Skeletal muscle tissue (tissue), 4 donors: ENCODE results near the gene MAML3. TPM values are rescaled to one million over a fixed set of nuclear protein-coding genes. Genes with fewer than 3 reads are reported as not detected.
A peak's percentile ranks its signal among the peaks of the same experiment; 100 is the strongest.

Source experiments
- H3K27ac ChIP-seq: one replicate; pipeline ENCODE4 v1.7.0; 2013; ENCODE audit warnings: mild to moderate bottlenecking, low read depth, low read length, inconsistent platforms
- H3K27me3 ChIP-seq, 3 donors: one replicate each; pipeline ENCODE4 v1.7.0; 2013; ENCODE audit warnings: low read length in 3 of 3; ENCODE audit not compliant: control insufficient read depth in 3 of 3, insufficient read depth in 3 of 3
- H3K36me3 ChIP-seq, 3 donors: one replicate each; pipeline ENCODE4 v1.7.0; 2013; ENCODE audit warnings: low read length in 3 of 3; ENCODE audit not compliant: control insufficient read depth in 3 of 3, insufficient read depth in 3 of 3
- H3K4me1 ChIP-seq, 3 donors: one replicate each; pipeline ENCODE4 v1.7.0; 2013; ENCODE audit warnings: low read length in 3 of 3, mild to moderate bottlenecking in 3 of 3; ENCODE audit not compliant: control insufficient read depth in 3 of 3, insufficient read depth in 3 of 3
- H3K4me3 ChIP-seq, 3 donors: one replicate each; pipeline ENCODE4 v1.7.0; 2013; ENCODE audit warnings: low read length in 3 of 3
- H3K9ac ChIP-seq, 3 donors: one replicate each; pipeline ENCODE4 v1.7.0; 2013; ENCODE audit warnings: low read length in 3 of 3, mild to moderate bottlenecking in 3 of 3, moderate library complexity in 2 of 3, low read depth in 1 of 3
- H3K9me3 ChIP-seq, 3 donors: one replicate each; pipeline ENCODE4 v1.7.0; 2013; ENCODE audit warnings: low read length in 3 of 3; ENCODE audit not compliant: control insufficient read depth in 3 of 3
- total RNA-seq: library from RNA; depleted of rRNA; stranded (reverse); fragments of >200 nt; gene quantifications from one replicate; pipeline ENCODE4 v1.2.3, GENCODE V29; 2014
- donor health status: Osteomylitis.

The MAML3 gene
- total RNA-seq, 1 donor from 2014 or later = 3.1 TPM

GRCh38 chr4:140020457-140021361 is 133.3 kb downstream of the MAML3 start:
- H3K27me3 ChIP-seq = no peaks in the 10 kb centered on the region
- no peak overlapping the region for H3K27ac ChIP-seq
- H3K9me3 ChIP-seq = no peaks in the 10 kb centered on the region
- H3K4me3 ChIP-seq = no peak overlapping the region
- no peaks in the 10 kb centered on the region for H3K36me3 ChIP-seq
- H3K4me1 ChIP-seq = peaks cover 0 to 16% (median 9%) of the 10 kb centered on the region in 3 donors
- H3K9ac ChIP-seq = no peak overlapping the region

GRCh38 chr4:140019619-140020347 is 134.2 kb downstream of the MAML3 start:
- H3K36me3 ChIP-seq = no peaks in the 10 kb centered on the region
- no peak overlapping the region for H3K9ac ChIP-seq
- no peak overlapping the region for H3K4me3 ChIP-seq
- no peaks in the 10 kb centered on the region for H3K9me3 ChIP-seq
- peaks cover 0 to 16% (median 9%) of the 10 kb centered on the region in 3 donors for H3K4me1 ChIP-seq
- H3K27ac ChIP-seq = peak overlapping the region; percentile 33
- no peaks in the 10 kb centered on the region for H3K27me3 ChIP-seq

- Histone ChIP-seq H3K4me1 (peaks cover 0 to 16% (median 9%) of the 10 kb centered on the region in 3 donors), H3K4me3 (no peak overlapping the region), H3K27me3 (no peaks in the 10 kb centered on the region), H3K36me3 (no peaks in the 10 kb centered on the region), H3K9ac (no peak overlapping the region), H3K9me3 (no peaks in the 10 kb centered on the region), H3K27ac (peak overlapping the region; percentile 33)
Measured at GRCh38 chr4:140018931-140019618, 134.9 kb downstream of the MAML3 start.

GRCh38 chr4:140014284-140014683 is 139.7 kb downstream of the MAML3 start:
- Histone ChIP-seq H3K27ac (no peak overlapping the region), H3K4me3 (no peak overlapping the region), H3K4me1 (peaks cover 0 to 11% (median 1%) of the 10 kb centered on the region in 3 donors), H3K9ac (no peak overlapping the region), H3K27me3 (no peaks in the 10 kb centered on the region), H3K9me3 (no peaks in the 10 kb centered on the region), H3K36me3 (no peaks in the 10 kb centered on the region)

GRCh38 chr4:140012688-140013486 is 141.1 kb downstream of the MAML3 start:
- H3K27me3 ChIP-seq = no peaks in the 10 kb centered on the region
- peaks cover 0 to 11% (median 0%) of the 10 kb centered on the region in 3 donors for H3K4me1 ChIP-seq
- peak overlapping the region in 1 of 3 donors; percentile 42 for H3K4me3 ChIP-seq
- no peaks in the 10 kb centered on the region for H3K9me3 ChIP-seq
- H3K36me3 ChIP-seq = no peaks in the 10 kb centered on the region
- no peak overlapping the region for H3K9ac ChIP-seq
- H3K27ac ChIP-seq = no peak overlapping the region

GRCh38 chr4:140005699-140006098 is 148.3 kb downstream of the MAML3 start:
- Histone ChIP-seq H3K27ac (no peak overlapping the region), H3K4me1 (peaks cover 6 to 12% (median 6%) of the 10 kb centered on the region in 3 donors), H3K9me3 (no peaks in the 10 kb centered on the region), H3K36me3 (no peaks in the 10 kb centered on the region), H3K4me3 (no peak overlapping the region), H3K27me3 (no peaks in the 10 kb centered on the region), H3K9ac (no peak overlapping the region)

- Histone ChIP-seq H3K9ac (peak overlapping the region; percentile 47 to 65 (median 65)), H3K36me3 (no peaks in the 10 kb centered on the region), H3K27ac (peak overlapping the region; percentile 4)
Measured at GRCh38 chr4:140004922-140005627, 148.9 kb downstream of the MAML3 start.

GRCh38 chr4:140004549-140004895 is 149.5 kb downstream of the MAML3 start:
- H3K4me3 ChIP-seq = peak overlapping the region; percentile 41 to 63 (median 61)

More at GRCh38 chr4:140004922-140005627, 148.9 kb downstream of the MAML3 start:
- peak overlapping the region; percentile 41 to 63 (median 61) for H3K4me3 ChIP-seq
- H3K9me3 ChIP-seq = no peaks in the 10 kb centered on the region
- no peaks in the 10 kb centered on the region for H3K27me3 ChIP-seq
- H3K4me1 ChIP-seq = peaks cover 6 to 12% (median 6%) of the 10 kb centered on the region in 3 donors

More at GRCh38 chr4:140004549-140004895, 149.5 kb downstream of the MAML3 start:
- Histone ChIP-seq H3K9ac (peak overlapping the region; percentile 47 to 65 (median 65)), H3K27ac (peak overlapping the region; percentile 4), H3K4me1 (peaks cover 6 to 12% (median 6%) of the 10 kb centered on the region in 3 donors), H3K27me3 (no peaks in the 10 kb centered on the region), H3K36me3 (no peaks in the 10 kb centered on the region), H3K9me3 (no peaks in the 10 kb centered on the region)
